ENCODE data around the gene MYLK.
"Not testable (repeated sequence)": the region's sequence is repeated elsewhere in the genome, so short reads cannot be mapped to it uniquely, and the experiment has no call there.

The MYLK gene

DNA sequence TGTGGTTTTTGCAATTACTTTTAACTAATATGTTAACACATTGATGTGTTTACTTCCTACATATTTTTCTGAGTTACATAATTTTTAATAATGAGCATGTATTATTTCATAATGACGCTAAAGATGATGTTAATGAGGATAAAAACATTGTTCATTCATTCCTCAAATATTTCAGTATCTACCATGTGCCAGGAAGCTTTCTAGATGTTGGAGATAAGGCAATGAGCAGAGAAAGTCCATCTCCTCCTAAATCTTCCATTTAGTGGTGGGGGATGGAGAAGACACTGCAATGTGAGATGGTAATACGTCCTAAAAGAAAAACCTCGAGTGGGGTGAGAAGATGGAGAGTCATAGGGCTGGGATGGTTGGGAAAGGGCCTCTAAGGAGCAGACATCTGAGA is 132.7 kb downstream of the MYLK start:
- Mint-ChIP-seq H3K27me3 (no peaks in the 10 kb centered on the region), H3K36me3 (ENCODE audit: low read depth) (no peaks in the 10 kb centered on the region), H3K9me3 (no peaks in the 10 kb centered on the region), H3K4me1 (ENCODE audit: low read depth) (no peaks in the 10 kb centered on the region), H3K4me3 (no peak overlapping the region), H3K27ac (no peak overlapping the region)

DNA sequence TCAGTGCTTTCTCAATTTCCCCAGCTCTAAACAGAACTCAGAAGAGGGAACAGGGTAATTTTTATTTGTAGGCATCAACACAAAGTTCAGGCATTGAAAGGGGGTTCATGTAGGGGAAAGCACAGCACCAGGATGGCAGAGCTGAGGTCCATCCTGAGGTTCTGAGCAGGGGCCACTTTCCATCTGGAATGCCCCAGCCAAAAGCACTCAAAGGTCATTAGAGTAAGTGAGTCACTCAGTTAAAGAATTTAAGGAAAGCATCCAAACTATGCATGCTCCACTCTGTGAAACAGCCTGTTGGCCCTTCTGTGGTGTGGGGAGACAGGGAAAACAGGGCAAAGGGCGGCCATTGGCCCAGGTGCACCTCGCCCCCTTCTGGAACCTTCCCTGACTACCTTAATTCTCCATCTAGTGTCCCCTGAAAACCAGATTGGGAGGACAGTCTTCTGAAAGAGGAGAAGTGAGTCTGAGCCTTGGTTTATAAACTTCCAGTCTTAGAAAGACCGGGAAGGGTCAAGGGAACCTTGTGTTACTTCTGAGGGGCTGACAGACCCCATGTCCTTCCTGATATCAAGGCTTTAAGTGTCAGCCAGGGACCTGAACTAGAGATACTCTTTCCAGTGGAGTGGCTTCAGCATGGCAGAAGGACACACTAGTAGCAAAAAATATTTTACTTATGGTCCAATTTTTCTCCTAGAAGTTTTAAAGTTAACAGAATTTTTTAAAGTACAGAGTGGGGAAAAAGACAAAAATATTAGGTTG is 133.3 kb downstream of the MYLK start:
- Mint-ChIP-seq H3K27ac (no peak overlapping the region), H3K36me3 (ENCODE audit: low read depth) (no peaks in the 10 kb centered on the region), H3K27me3 (no peaks in the 10 kb centered on the region), H3K4me3 (no peak overlapping the region), H3K9me3 (no peaks in the 10 kb centered on the region), H3K4me1 (ENCODE audit: low read depth) (no peaks in the 10 kb centered on the region)

DNA sequence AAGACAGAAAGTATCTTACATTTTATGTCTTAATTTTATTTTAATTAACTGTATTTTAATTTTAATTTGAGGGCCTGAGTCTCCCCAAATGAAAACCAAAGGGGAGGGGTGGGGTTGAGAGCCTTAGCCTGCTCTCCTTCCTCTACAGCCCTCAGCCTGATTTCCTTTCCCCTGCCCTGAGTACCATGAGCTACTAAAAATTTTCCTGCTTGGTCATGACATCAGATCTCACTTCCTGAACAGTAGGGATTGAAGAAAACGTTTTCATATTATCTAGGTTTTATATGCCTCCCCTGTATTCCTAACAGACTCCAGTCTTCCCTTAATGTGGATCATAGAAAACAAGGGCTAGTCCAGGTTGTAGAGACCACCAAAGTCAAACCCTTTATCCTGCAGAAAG is 133.9 kb downstream of the MYLK start:
- Mint-ChIP-seq H3K9me3 (no peaks in the 10 kb centered on the region), H3K27me3 (no peaks in the 10 kb centered on the region), H3K36me3 (ENCODE audit: low read depth) (no peaks in the 10 kb centered on the region), H3K4me3 (no peak overlapping the region), H3K4me1 (ENCODE audit: low read depth) (no peaks in the 10 kb centered on the region), H3K27ac (no peak overlapping the region)

GRCh38 chr3:123749711-123750110 is 134.4 kb downstream of the MYLK start:
- Mint-ChIP-seq H3K4me3 (no peak overlapping the region), H3K27ac (no peak overlapping the region), H3K36me3 (ENCODE audit: low read depth) (no peaks in the 10 kb centered on the region), H3K9me3 (no peaks in the 10 kb centered on the region), H3K4me1 (ENCODE audit: low read depth) (no peaks in the 10 kb centered on the region), H3K27me3 (no peaks in the 10 kb centered on the region)

- Mint-ChIP-seq H3K4me1 (ENCODE audit: low read depth) (no peaks in the 10 kb centered on the region), H3K4me3 (no peak overlapping the region), H3K27ac (no peak overlapping the region), H3K9me3 (no peaks in the 10 kb centered on the region), H3K36me3 (ENCODE audit: low read depth) (no peaks in the 10 kb centered on the region), H3K27me3 (peaks cover 4% of the 10 kb centered on the region)
Measured at GRCh38 chr3:123745184-123745855, 138.8 kb downstream of the MYLK start.

GRCh38 chr3:123744064-123744463 is 140.1 kb downstream of the MYLK start:
- Mint-ChIP-seq H3K4me3 (no peak overlapping the region), H3K9me3 (no peaks in the 10 kb centered on the region), H3K4me1 (ENCODE audit: low read depth) (no peaks in the 10 kb centered on the region)

GRCh38 chr3:123743121-123743520 is 141.0 kb downstream of the MYLK start:
- Mint-ChIP-seq H3K9me3 (no peaks in the 10 kb centered on the region), H3K4me1 (ENCODE audit: low read depth) (no peaks in the 10 kb centered on the region), H3K27me3 (peaks cover 4% of the 10 kb centered on the region), H3K4me3 (no peak overlapping the region), H3K36me3 (ENCODE audit: low read depth) (no peaks in the 10 kb centered on the region), H3K27ac (no peak overlapping the region)

More at GRCh38 chr3:123744064-123744463, 140.1 kb downstream of the MYLK start:
- Mint-ChIP-seq H3K27me3 (peaks cover 4% of the 10 kb centered on the region), H3K36me3 (ENCODE audit: low read depth) (no peaks in the 10 kb centered on the region), H3K27ac (no peak overlapping the region)

DNA sequence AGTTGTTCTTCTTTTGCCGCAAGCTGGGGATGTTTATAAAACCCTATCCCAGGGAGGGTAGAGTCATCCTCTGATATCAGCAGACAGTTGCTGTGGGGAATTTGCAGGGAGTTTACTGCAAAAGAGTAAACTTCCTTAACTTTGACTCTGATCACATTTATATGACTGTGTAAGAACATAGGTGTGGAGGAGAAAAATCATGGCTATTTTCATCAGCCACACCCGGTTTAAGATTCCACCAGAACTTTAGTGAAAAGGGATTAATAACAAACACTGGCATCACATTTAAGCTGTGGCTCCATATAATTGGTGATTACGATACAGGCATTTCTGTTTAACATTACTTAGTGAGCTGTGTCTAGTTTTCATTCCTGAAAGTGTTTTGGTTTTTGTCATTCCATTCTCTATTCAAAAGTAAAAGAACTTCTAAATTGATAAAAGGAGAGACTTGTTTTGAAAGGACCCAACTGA is 143.1 kb downstream of the MYLK start:
- Mint-ChIP-seq H3K9me3 (no peaks in the 10 kb centered on the region), H3K4me1 (ENCODE audit: low read depth) (no peaks in the 10 kb centered on the region), H3K27me3 (peaks cover 4% of the 10 kb centered on the region), H3K27ac (no peak overlapping the region), H3K36me3 (ENCODE audit: low read depth) (no peaks in the 10 kb centered on the region), H3K4me3 (no peak overlapping the region)

GRCh38 chr3:123740391-123740822 is 143.7 kb downstream of the MYLK start:
- H3K9me3 Mint-ChIP-seq = no peaks in the 10 kb centered on the region
- peaks cover 4% of the 10 kb centered on the region for H3K27me3 Mint-ChIP-seq
- H3K4me3 Mint-ChIP-seq = no peak overlapping the region
- H3K36me3 Mint-ChIP-seq (ENCODE audit: low read depth) = no peaks in the 10 kb centered on the region
- no peak overlapping the region for H3K27ac Mint-ChIP-seq
- H3K4me1 Mint-ChIP-seq (ENCODE audit: low read depth) = no peaks in the 10 kb centered on the region

GRCh38 chr3:123739754-123740153 is 144.4 kb downstream of the MYLK start:
- H3K36me3 Mint-ChIP-seq (ENCODE audit: low read depth) = no peaks in the 10 kb centered on the region
- no peaks in the 10 kb centered on the region for H3K9me3 Mint-ChIP-seq
- H3K27ac Mint-ChIP-seq = no peak overlapping the region
- peaks cover 4% of the 10 kb centered on the region for H3K27me3 Mint-ChIP-seq
- no peak overlapping the region for H3K4me3 Mint-ChIP-seq
- H3K4me1 Mint-ChIP-seq (ENCODE audit: low read depth) = no peaks in the 10 kb centered on the region

DNA sequence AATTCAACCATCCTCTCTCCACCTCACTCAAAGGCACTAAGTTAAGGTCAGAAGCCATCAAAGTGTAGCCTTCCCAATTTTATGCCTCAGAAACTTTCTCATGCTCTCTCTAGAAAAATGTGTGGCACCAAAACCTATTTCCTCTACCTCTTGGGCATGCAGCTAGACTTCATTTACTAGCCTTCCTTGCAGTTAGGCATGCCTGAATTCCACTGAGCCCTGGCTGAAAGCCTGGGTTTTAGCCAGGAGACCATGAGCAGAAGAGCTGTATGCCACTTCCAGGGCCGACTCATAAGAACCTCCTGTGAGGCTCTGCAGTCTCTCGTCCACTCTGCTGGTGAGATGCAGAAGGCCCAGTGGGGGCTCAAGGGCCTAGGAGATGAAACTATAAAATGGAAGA is 145.0 kb downstream of the MYLK start:
- H3K4me1 Mint-ChIP-seq (ENCODE audit: low read depth) = no peaks in the 10 kb centered on the region
- no peaks in the 10 kb centered on the region for H3K36me3 Mint-ChIP-seq (ENCODE audit: low read depth)
- peaks cover 4% of the 10 kb centered on the region for H3K27me3 Mint-ChIP-seq
- H3K4me3 Mint-ChIP-seq = no peak overlapping the region
- H3K27ac Mint-ChIP-seq = no peak overlapping the region
- H3K9me3 Mint-ChIP-seq = no peaks in the 10 kb centered on the region

DNA sequence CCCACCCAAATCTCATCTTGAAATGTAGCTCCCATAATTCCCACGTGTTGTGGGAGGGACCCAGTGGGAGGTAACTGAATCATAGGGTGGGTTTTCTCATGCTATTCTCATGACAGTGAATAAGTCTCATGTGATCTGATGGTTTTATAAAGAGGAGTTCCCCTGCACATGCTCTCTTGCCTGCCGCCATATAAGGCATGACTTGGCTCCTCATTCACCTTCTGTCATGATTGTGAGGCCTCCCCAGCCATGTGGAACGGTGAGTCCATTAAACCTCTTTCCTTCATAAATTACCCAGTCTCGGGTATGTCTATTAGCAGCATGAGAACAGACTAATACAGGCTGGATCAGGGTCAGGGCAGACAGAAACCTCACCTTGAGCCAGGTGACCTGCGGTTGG is 145.6 kb downstream of the MYLK start:
- not testable (repeated sequence) for H3K4me3 Mint-ChIP-seq; H3K27ac Mint-ChIP-seq; H3K27me3 Mint-ChIP-seq; H3K36me3 Mint-ChIP-seq (ENCODE audit: low read depth); H3K4me1 Mint-ChIP-seq (ENCODE audit: low read depth); H3K9me3 Mint-ChIP-seq

- H3K4me1 Mint-ChIP-seq (ENCODE audit: low read depth) = no peaks in the 10 kb centered on the region
- no peaks in the 10 kb centered on the region for H3K36me3 Mint-ChIP-seq (ENCODE audit: low read depth)
- no peak overlapping the region for H3K27ac Mint-ChIP-seq
- no peaks in the 10 kb centered on the region for H3K27me3 Mint-ChIP-seq
- H3K9me3 Mint-ChIP-seq = no peaks in the 10 kb centered on the region
- no peak overlapping the region for H3K4me3 Mint-ChIP-seq
Measured at GRCh38 chr3:123737168-123737567, 147.0 kb downstream of the MYLK start.

- Mint-ChIP-seq H3K36me3 (ENCODE audit: low read depth) (no peaks in the 10 kb centered on the region), H3K27me3 (no peaks in the 10 kb centered on the region), H3K4me3 (no peak overlapping the region), H3K9me3 (no peaks in the 10 kb centered on the region), H3K27ac (no peak overlapping the region), H3K4me1 (ENCODE audit: low read depth) (no peaks in the 10 kb centered on the region)
Measured at GRCh38 chr3:123735456-123735855, 148.7 kb downstream of the MYLK start.

GRCh38 chr3:123734527-123734902 is 149.6 kb downstream of the MYLK start:
- Mint-ChIP-seq H3K9me3 (no peaks in the 10 kb centered on the region), H3K36me3 (ENCODE audit: low read depth) (no peaks in the 10 kb centered on the region), H3K27me3 (no peaks in the 10 kb centered on the region), H3K4me1 (ENCODE audit: low read depth) (no peaks in the 10 kb centered on the region), H3K4me3 (no peak overlapping the region), H3K27ac (no peak overlapping the region)

Data from stimulated activated naive CD8-positive, alpha-beta T cell treated with anti-CD3 and anti-CD28 coated beads, Interleukin-15, Interleukin-2, amounts not matched to agents 100 ng/mL and 50 ng/mL, for 24 hours (primary cell).